Natural killer cell (primary cell): ENCODE measurements around the gene CMSS1. TPM values are rescaled to one million over a fixed set of nuclear protein-coding genes. Genes with fewer than 3 reads are reported as not detected.

Experiments
- ATAC-seq, 3 donors: fragments of 150-1000 bp in 2 of 3; fragments of 200-7000 bp in 1 of 3; cut with Tn5 transposase; 1 replicate in 1 of 3; 2 replicates in 2 of 3; pipeline ENCODE4 v1.10.0; 2021; ENCODE audit warnings: mild to moderate bottlenecking in 2 of 3, moderate library complexity in 2 of 3
- DNase-seq, 2 donors: peaks; one replicate each; pipeline versions ENCODE4 v3.0.0 to v3.0.0-alpha.2; 2013 to 2021; ENCODE audit warnings: mixed read lengths in 1 of 2
- H3K27ac ChIP-seq: one replicate; pipeline ENCODE4 v1.5.1; 2013; ENCODE audit warnings: mild to moderate bottlenecking, low read length
- H3K27me3 ChIP-seq: one replicate; pipeline ENCODE4 v1.6.1; 2013; ENCODE audit warnings: low read length; ENCODE audit not compliant: control insufficient read depth, insufficient read depth
- H3K36me3 ChIP-seq: one replicate; pipeline ENCODE4 v1.6.1; 2013; ENCODE audit warnings: low read length; ENCODE audit not compliant: control insufficient read depth, insufficient read depth
- H3K4me1 ChIP-seq: one replicate; pipeline ENCODE4 v1.6.1; 2013; ENCODE audit warnings: low read length; ENCODE audit not compliant: control insufficient read depth, insufficient read depth
- H3K4me3 ChIP-seq: one replicate; pipeline ENCODE4 v1.5.1; 2013; ENCODE audit warnings: low read length
- H3K9me3 ChIP-seq: one replicate; pipeline ENCODE4 v1.6.1; 2013; ENCODE audit warnings: low read length; ENCODE audit not compliant: control insufficient read depth, insufficient read depth
- H3K27ac Mint-ChIP-seq, 2 donors: one replicate each; pipeline ENCODE4 v1.8.0; 2022; ENCODE audit warnings: mild to moderate bottlenecking in 2 of 2, mixed read lengths in 2 of 2, moderate library complexity in 1 of 2
- H3K27me3 Mint-ChIP-seq, 2 donors: one replicate each; pipeline ENCODE4 v1.8.0; 2022; ENCODE audit warnings: low read depth in 2 of 2, mixed read lengths in 2 of 2
- H3K36me3 Mint-ChIP-seq: one replicate; pipeline ENCODE4 v1.8.0; 2022; ENCODE audit warnings: mixed read lengths
- H3K4me1 Mint-ChIP-seq, 2 donors: one replicate each; pipeline ENCODE4 v1.8.0; 2022; ENCODE audit warnings: mixed read lengths in 2 of 2
- H3K4me3 Mint-ChIP-seq: one replicate; pipeline ENCODE4 v1.8.0; 2022; ENCODE audit warnings: mild to moderate bottlenecking, moderate library complexity, mixed read lengths
- H3K9me3 Mint-ChIP-seq, 2 donors: one replicate each; pipeline ENCODE4 v1.8.0; 2022; ENCODE audit warnings: mixed read lengths in 2 of 2
- WGBS: methylation state at CpG from one replicate; pipeline ENCODE4 v1.1.7; 2013; ENCODE audit warnings: missing lambda C conversion rate; ENCODE audit not compliant: insufficient coverage; 5-methylcytosine and 5-hydroxymethylcytosine counted together
- intact Hi-C: fragments of 100-400 bp; cut with micrococcal nuclease; formaldehyde crosslinking; loops from one replicate; pipeline ENCODE4 v1.14.2; 2022
- total RNA-seq, 4 donors: library from RNA; stranded (reverse); fragments of 120-200 nt in 1 of 4; gene quantifications; one replicate each; pipeline versions ENCODE4 v1.2.3 to v1.2.4, GENCODE V29; 2013 to 2022
- TF ChIP-seq, protein P1 (sequence below): fragments of 200-600 bp; IDR thresholded peaks from one replicate; pipeline ENCODE4 v1.8.0; 2022; ENCODE audit warnings: antibody characterized with exemption

Gene CMSS1
- total RNA-seq, 3 donors from 2014 or later (not counting 1 experiment from before 2014, with no cell fraction given) = 7.8 to 12.7 (median 9.2) TPM

DNA sequence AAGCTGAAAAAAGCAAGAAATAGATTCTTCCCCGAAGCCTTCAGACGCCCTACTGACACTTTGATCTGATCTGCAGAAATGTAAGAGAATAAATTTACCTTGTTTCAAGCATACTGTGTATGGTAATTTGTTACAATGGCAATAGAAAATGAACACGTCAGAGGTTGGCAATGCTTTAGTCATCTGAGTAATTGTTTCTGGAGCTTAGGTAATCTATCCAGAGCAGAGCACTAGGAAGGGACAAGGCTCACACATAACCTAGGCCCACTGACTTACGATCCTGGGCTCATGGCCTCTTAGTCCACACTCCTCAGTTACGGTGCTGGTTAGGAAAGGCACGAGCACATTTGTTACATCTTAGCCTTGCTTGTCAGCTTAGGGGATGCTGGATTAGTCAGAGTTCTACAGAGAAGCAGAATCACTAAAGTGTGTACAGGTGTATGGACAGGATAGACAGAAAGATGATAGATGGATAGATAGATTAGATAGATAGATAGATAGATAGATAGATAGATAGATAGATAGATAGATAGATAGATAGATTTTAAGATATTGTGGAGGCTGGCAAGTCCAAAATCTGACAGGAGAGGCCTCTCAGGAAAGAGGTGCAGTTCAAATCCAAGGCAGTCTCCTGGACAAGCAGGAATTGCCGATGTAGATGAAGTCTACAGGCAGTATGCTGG lies 396.4 kb downstream of the CMSS1 start:
- Mint-ChIP-seq H3K4me3 (no peak overlapping the region), H3K9me3 (peaks cover 0 to 2% of the 10 kb centered on the region in 2 donors), H3K4me1 (peaks cover 10 to 13% of the 10 kb centered on the region in 2 donors), H3K36me3 (no peaks in the 10 kb centered on the region), H3K27ac (no peak overlapping the region), H3K27me3 (peaks cover 6 to 7% of the 10 kb centered on the region in 2 donors)
- Histone ChIP-seq H3K9me3 (no peaks in the 10 kb centered on the region), H3K4me1 (peaks cover 10% of the 10 kb centered on the region), H3K4me3 (no peak overlapping the region), H3K36me3 (no peaks in the 10 kb centered on the region), H3K27me3 (no peaks in the 10 kb centered on the region), H3K27ac (no peak overlapping the region)
- DNase-seq (no peak), ATAC-seq (no peak)
- intact Hi-C loops = no loop called here
- TF ChIP-seq, protein P1, sequence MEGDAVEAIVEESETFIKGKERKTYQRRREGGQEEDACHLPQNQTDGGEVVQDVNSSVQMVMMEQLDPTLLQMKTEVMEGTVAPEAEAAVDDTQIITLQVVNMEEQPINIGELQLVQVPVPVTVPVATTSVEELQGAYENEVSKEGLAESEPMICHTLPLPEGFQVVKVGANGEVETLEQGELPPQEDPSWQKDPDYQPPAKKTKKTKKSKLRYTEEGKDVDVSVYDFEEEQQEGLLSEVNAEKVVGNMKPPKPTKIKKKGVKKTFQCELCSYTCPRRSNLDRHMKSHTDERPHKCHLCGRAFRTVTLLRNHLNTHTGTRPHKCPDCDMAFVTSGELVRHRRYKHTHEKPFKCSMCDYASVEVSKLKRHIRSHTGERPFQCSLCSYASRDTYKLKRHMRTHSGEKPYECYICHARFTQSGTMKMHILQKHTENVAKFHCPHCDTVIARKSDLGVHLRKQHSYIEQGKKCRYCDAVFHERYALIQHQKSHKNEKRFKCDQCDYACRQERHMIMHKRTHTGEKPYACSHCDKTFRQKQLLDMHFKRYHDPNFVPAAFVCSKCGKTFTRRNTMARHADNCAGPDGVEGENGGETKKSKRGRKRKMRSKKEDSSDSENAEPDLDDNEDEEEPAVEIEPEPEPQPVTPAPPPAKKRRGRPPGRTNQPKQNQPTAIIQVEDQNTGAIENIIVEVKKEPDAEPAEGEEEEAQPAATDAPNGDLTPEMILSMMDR = no peak
- WGBS = 97% methylated on average over 7 of the region's 7 CpGs

DNA sequence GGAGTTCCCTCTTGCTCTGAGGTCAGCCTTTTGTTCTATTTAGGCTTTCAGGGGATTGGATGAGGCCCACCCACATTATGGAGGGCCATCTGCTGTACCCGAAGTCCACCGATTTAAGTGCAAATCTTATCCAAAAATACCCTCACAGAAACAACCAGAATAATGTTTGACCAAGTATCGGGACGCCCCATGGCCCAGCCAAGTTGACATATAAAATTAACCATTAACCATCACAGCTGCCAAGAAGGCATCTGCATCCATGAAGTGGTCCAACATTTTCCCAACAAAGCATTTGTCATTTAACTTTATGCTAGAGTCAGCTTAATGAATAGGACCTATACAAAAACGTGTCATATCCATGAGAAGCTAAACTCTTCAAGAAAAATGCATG lies 396.9 kb downstream of the CMSS1 start:
- Mint-ChIP-seq H3K4me3 (no peak overlapping the region), H3K4me1 (peaks cover 10 to 13% of the 10 kb centered on the region in 2 donors), H3K27me3 (peaks cover 6 to 7% of the 10 kb centered on the region in 2 donors), H3K36me3 (no peaks in the 10 kb centered on the region), H3K27ac (no peak overlapping the region), H3K9me3 (peaks cover 0 to 2% of the 10 kb centered on the region in 2 donors)
- peaks cover 10% of the 10 kb centered on the region for H3K4me1 ChIP-seq
- H3K9me3 ChIP-seq = no peaks in the 10 kb centered on the region
- H3K27me3 ChIP-seq = no peaks in the 10 kb centered on the region
- no peak overlapping the region for H3K27ac ChIP-seq
- TF ChIP-seq, protein P1 = no peak
- DNase-seq (no peak), ATAC-seq (no peak)
- no peaks in the 10 kb centered on the region for H3K36me3 ChIP-seq
- WGBS = 85% methylated on average over 5 of the region's 5 CpGs
- intact Hi-C loops = no loop called here
- H3K4me3 ChIP-seq = no peak overlapping the region

- H3K36me3 Mint-ChIP-seq = no peaks in the 10 kb centered on the region
- TF ChIP-seq, protein P1 = no peak
Measured at GRCh38 chr3:100216713-100217112, 399.1 kb downstream of the CMSS1 start.

More at GRCh38 chr3:100216713-100217112, 399.1 kb downstream of the CMSS1 start:
- no peak overlapping the region for H3K27ac Mint-ChIP-seq
- DNase-seq (no peak), ATAC-seq (no peak)
- Histone ChIP-seq H3K27ac (no peak overlapping the region), H3K36me3 (no peaks in the 10 kb centered on the region), H3K27me3 (no peaks in the 10 kb centered on the region), H3K4me1 (no peaks in the 10 kb centered on the region), H3K9me3 (no peaks in the 10 kb centered on the region), H3K4me3 (no peak overlapping the region)
- H3K27me3 Mint-ChIP-seq = peaks cover 6 to 7% of the 10 kb centered on the region in 2 donors
- intact Hi-C loops = no loop called here
- peaks cover 0 to 2% of the 10 kb centered on the region in 2 donors for H3K9me3 Mint-ChIP-seq
- H3K4me3 Mint-ChIP-seq = no peak overlapping the region
- WGBS = 83% methylated on average over 1 of the region's 1 CpG
- H3K4me1 Mint-ChIP-seq = peaks cover 8 to 9% of the 10 kb centered on the region in 2 donors
